Mesenchymal stem cell (in vitro differentiated cells and primary cell): ENCODE data around the gene ZNF710.

Source experiments
- DNase-seq: peaks from one replicate; pipeline ENCODE4 v3.0.0-alpha.2; 2013
- H2AFZ ChIP-seq: one replicate; pipeline ENCODE4 v1.6.1; 2013; ENCODE audit warnings: low read depth, mild to moderate bottlenecking, control low read depth, inconsistent platforms, low read length, moderate library complexity
- H2AK5ac ChIP-seq: 2 replicates; pipeline ENCODE4 v1.6.1; 2013; ENCODE audit warnings: low read length, moderate library complexity, mild to moderate bottlenecking, inconsistent platforms; ENCODE audit not compliant: severe bottlenecking
- H2BK120ac ChIP-seq: one replicate; pipeline ENCODE4 v1.6.1; 2013; ENCODE audit warnings: low read depth, mild to moderate bottlenecking, inconsistent platforms, low read length, moderate library complexity
- H2BK12ac ChIP-seq, 2 experiments: one replicate each; pipeline ENCODE4 v1.6.1; 2013; ENCODE audit warnings: inconsistent platforms in 2 of 2, low read length in 2 of 2, mild to moderate bottlenecking in 2 of 2, moderate library complexity in 2 of 2, control low read depth in 1 of 2
- H2BK15ac ChIP-seq: one replicate; pipeline ENCODE4 v1.6.1; 2013; ENCODE audit warnings: mild to moderate bottlenecking, low read depth, inconsistent platforms; ENCODE audit not compliant: poor library complexity, severe bottlenecking
- H2BK5ac ChIP-seq: 2 replicates; pipeline ENCODE4 v1.6.1; 2013; ENCODE audit warnings: low read depth, mild to moderate bottlenecking, low read length, control low read depth, inconsistent platforms; ENCODE audit not compliant: poor library complexity, severe bottlenecking
- H3K14ac ChIP-seq, 2 experiments: one replicate each; pipeline ENCODE4 v1.6.1; 2013; ENCODE audit warnings: inconsistent platforms in 2 of 2, low read length in 2 of 2, control low read depth in 1 of 2, mild to moderate bottlenecking in 1 of 2, moderate library complexity in 1 of 2
- H3K18ac ChIP-seq, 2 experiments: one replicate each; pipeline ENCODE4 v1.6.1; 2013; ENCODE audit warnings: inconsistent platforms in 2 of 2, low read length in 2 of 2, control low read depth in 1 of 2, low read depth in 1 of 2, mild to moderate bottlenecking in 1 of 2
- H3K23ac ChIP-seq, 2 experiments: one replicate each; pipeline ENCODE4 v1.6.1; 2013; ENCODE audit warnings: inconsistent platforms in 2 of 2, low read length in 2 of 2, mild to moderate bottlenecking in 2 of 2, moderate library complexity in 2 of 2, control low read depth in 1 of 2
- H3K27ac ChIP-seq: 2 replicates; pipeline ENCODE4 v1.5.1; 2013; ENCODE audit warnings: mild to moderate bottlenecking, moderate library complexity, low read length, control low read depth, inconsistent platforms; ENCODE audit not compliant: poor library complexity, severe bottlenecking
- H3K27me3 ChIP-seq, 2 experiments: 2 replicates each; pipeline versions ENCODE4 v1.6.1 to v1.7.0; 2013; ENCODE audit warnings: low read length in 2 of 2, mild to moderate bottlenecking in 2 of 2, moderate library complexity in 2 of 2, control low read depth in 1 of 2, inconsistent platforms in 1 of 2; ENCODE audit not compliant: control insufficient read depth in 1 of 2, insufficient read depth in 1 of 2
- H3K36me3 ChIP-seq, 2 experiments: 2 replicates each; pipeline versions ENCODE4 v1.6.1 to v1.7.0; 2013; ENCODE audit warnings: low read length in 2 of 2, control low read depth in 1 of 2, inconsistent platforms in 1 of 2, low read depth in 1 of 2, mild to moderate bottlenecking in 1 of 2; ENCODE audit not compliant: insufficient read depth in 2 of 2, control insufficient read depth in 1 of 2
- H3K4ac ChIP-seq, 2 experiments: one replicate each; pipeline ENCODE4 v1.6.1; 2013; ENCODE audit warnings: inconsistent platforms in 2 of 2, low read length in 2 of 2, mild to moderate bottlenecking in 2 of 2, moderate library complexity in 2 of 2, control low read depth in 1 of 2, low read depth in 1 of 2
- H3K4me1 ChIP-seq: 2 replicates; pipeline ENCODE4 v1.6.1; 2013; ENCODE audit warnings: low read depth, low read length, control low read depth; ENCODE audit not compliant: control insufficient read depth, insufficient read depth
- H3K4me2 ChIP-seq: 2 replicates; pipeline ENCODE4 v1.6.1; 2013; ENCODE audit warnings: low read length, mild to moderate bottlenecking, inconsistent platforms; ENCODE audit not compliant: poor library complexity, severe bottlenecking
- H3K4me3 ChIP-seq, 2 experiments: 2 replicates each; pipeline versions ENCODE4 v1.5.1 to v1.7.0; 2013; ENCODE audit warnings: low read length in 2 of 2, mild to moderate bottlenecking in 2 of 2, control low read depth in 1 of 2, low read depth in 1 of 2; ENCODE audit not compliant: insufficient read depth in 1 of 2
- H3K79me1 ChIP-seq: replicated peaks from 2 replicates; pipeline ENCODE4 v1.6.1; 2013; ENCODE audit warnings: mild to moderate bottlenecking, control low read depth, low read length, inconsistent platforms; ENCODE audit not compliant: poor library complexity, severe bottlenecking
- H3K9ac ChIP-seq: 2 replicates; pipeline ENCODE4 v1.7.0; 2013; ENCODE audit warnings: mild to moderate bottlenecking, low read length, moderate library complexity
- H3K9me3 ChIP-seq: 2 replicates; pipeline ENCODE4 v1.7.0; 2013; ENCODE audit warnings: mild to moderate bottlenecking, low read length; ENCODE audit not compliant: control insufficient read depth
- H4K8ac ChIP-seq: one replicate; pipeline ENCODE4 v1.6.1; 2013; ENCODE audit warnings: inconsistent platforms, mild to moderate bottlenecking, low read length, moderate library complexity
- H4K91ac ChIP-seq: one replicate; pipeline ENCODE4 v1.6.1; 2013; ENCODE audit warnings: mild to moderate bottlenecking, low read length, inconsistent platforms
- WGBS: methylation state at CpG from one replicate; pipeline ENCODE4 v1.1.7; 2013; ENCODE audit warnings: mixed read lengths; 5-methylcytosine and 5-hydroxymethylcytosine counted together

Gene ZNF710

DNA sequence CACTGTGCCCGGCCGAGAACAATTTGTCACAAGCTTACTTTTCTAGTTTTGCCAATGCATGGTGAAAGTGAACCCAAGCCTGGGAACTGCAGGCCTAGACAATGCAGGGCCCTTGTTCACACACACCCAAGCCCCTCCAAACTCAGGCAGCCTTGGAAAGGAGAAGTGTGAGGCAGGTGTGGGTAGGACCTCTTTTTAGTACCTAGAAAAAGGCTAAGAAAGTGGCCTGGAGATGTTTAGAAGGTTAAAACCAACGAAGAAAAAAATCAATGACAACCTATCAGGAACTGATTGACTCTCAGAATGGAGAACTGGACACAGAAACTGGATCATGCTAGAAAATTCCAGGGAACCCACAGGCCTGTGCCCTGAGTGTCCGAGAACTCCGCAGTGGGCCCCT is 82.3 kb downstream of the ZNF710 start:
- no peak overlapping the region for H3K14ac ChIP-seq
- H3K23ac ChIP-seq: no peak overlapping the region
- 96% methylated on average over 5 of the region's 5 CpGs for WGBS
- no peaks in the 10 kb centered on the region for H3K27me3 ChIP-seq
- H3K9me3 ChIP-seq: no peaks in the 10 kb centered on the region
- H2AFZ ChIP-seq: no peak overlapping the region
- H2AK5ac ChIP-seq: no peak overlapping the region
- H3K9ac ChIP-seq: no peak overlapping the region
- H3K18ac ChIP-seq: no peak overlapping the region
- no peak overlapping the region for H2BK5ac ChIP-seq
- no peak overlapping the region for H3K4me3 ChIP-seq
- H2BK15ac ChIP-seq: no peak overlapping the region
- no peak overlapping the region for H3K4me2 ChIP-seq
- peaks cover 11% of the 10 kb centered on the region for H3K4me1 ChIP-seq
- no peak overlapping the region for H2BK120ac ChIP-seq
- H3K36me3 ChIP-seq: peaks cover 63 to 82% of the 10 kb centered on the region in 2 experiments
- no peak overlapping the region for H3K4ac ChIP-seq
- DNase-seq: no peak
- no peak overlapping the region for H4K8ac ChIP-seq
- H3K27ac ChIP-seq: no peak overlapping the region
- H3K79me1 ChIP-seq: peaks cover 30% of the 10 kb centered on the region
- no peak overlapping the region for H2BK12ac ChIP-seq
- H4K91ac ChIP-seq: no peak overlapping the region

DNA sequence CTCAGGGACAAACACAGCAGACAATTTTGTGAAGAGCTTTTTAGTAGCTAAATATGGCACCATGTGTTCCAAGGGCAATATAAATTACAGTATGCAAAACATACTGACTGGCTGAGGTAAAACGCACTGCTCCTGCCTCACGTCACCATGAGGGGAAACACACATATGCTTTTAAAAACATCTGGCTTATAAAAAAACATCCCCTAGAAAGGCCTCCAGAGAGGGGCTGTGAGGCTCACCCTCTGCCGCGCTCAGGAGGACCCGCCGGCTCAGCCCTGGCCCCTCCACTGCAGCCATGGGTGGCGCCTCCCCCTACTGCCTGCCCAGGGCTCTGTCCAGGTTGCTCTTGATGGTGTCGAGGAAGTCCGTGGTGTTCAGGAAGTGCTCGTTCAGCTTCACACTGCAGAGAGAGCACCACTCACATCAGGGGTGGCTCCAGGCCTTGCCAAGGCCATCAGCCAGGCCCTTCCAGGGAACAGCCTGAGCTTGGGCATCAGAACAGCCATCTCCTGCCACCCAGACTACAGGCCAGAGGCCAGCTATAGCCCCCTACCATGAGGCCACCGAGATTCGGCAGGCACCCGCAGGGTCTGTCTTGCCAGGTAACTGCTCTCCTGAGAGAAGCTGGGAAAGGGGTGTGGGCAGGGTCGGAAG is 83.0 kb downstream of the ZNF710 start:
- no peak overlapping the region for H4K91ac ChIP-seq
- H3K14ac ChIP-seq: no peak overlapping the region
- H3K9ac ChIP-seq: no peak overlapping the region
- WGBS: 94% methylated on average over 14 of the region's 14 CpGs
- no peak overlapping the region for H2BK120ac ChIP-seq
- no peak overlapping the region for H2BK15ac ChIP-seq
- no peak overlapping the region for H2AFZ ChIP-seq
- no peak overlapping the region for H3K4me3 ChIP-seq
- no peak overlapping the region for H3K27ac ChIP-seq
- H3K36me3 ChIP-seq: peaks cover 59 to 80% of the 10 kb centered on the region in 2 experiments
- no peaks in the 10 kb centered on the region for H3K9me3 ChIP-seq
- H3K79me1 ChIP-seq: peaks cover 31% of the 10 kb centered on the region
- H2BK12ac ChIP-seq: no peak overlapping the region
- no peak overlapping the region for H4K8ac ChIP-seq
- no peak overlapping the region for H2AK5ac ChIP-seq
- H3K23ac ChIP-seq: no peak overlapping the region
- no peak for DNase-seq
- H3K4ac ChIP-seq: no peak overlapping the region
- H3K4me1 ChIP-seq: peaks cover 8% of the 10 kb centered on the region
- no peak overlapping the region for H3K18ac ChIP-seq
- H3K4me2 ChIP-seq: no peak overlapping the region
- H3K27me3 ChIP-seq: no peaks in the 10 kb centered on the region
- H2BK5ac ChIP-seq: no peak overlapping the region

DNA sequence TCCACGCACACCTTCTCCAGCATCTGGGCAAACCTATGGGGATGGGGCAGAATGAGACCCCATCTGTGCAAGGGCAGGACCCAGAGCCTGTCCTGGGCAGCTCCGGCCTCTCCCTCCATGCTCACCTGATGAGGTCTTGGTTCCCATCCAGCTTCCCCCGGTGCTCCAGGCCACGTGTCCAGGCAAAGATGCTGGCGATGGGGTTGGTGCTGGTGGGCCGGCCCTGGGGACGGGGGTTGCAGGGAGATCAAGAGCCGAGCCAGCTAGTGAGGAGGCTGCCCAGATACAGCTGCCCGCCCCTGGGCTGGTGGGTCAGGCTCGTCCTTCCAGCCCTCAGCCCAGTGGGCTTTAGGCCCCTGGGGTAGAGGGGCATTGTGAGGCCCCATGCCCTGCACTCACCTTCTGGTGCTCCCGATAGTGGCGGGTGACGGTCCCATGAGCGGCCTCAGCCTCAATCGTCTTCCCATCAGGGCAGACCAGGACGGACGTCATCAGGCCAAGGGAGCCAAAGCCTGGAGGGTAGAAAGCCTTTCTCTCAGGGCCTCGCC is 83.8 kb downstream of the ZNF710 start:
- Histone ChIP-seq H2AFZ (no peak overlapping the region), H3K18ac (no peak overlapping the region)
- WGBS: 97% methylated on average over 18 of the region's 18 CpGs

DNA sequence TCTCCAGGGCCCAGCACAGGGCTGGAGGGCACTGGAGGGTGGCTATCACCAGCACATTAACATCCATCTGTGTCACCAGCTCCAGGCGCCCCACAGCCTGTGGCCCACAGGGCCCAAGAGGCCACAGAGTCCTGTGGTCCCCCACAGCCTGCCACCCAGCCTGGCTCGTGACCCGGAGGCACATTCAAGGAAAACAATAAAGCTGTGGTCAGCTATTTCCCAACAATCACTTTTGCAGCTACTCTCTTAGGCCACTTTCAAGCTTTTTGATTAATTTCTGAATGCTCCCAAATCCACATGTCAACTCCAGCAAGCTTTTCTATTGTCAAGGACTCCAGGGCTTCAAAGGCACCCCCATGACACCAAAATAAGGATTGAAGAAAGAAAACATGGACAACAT is 84.4 kb downstream of the ZNF710 start:
- Histone ChIP-seq H3K9me3 (no peaks in the 10 kb centered on the region), H3K14ac (no peak overlapping the region), H3K4ac (no peak overlapping the region), H3K9ac (no peak overlapping the region), H2BK15ac (no peak overlapping the region), H3K4me2 (no peak overlapping the region), H3K79me1 (peaks cover 38% of the 10 kb centered on the region), H4K91ac (no peak overlapping the region), H3K4me3 (no peak overlapping the region), H3K27ac (no peak overlapping the region), H2BK12ac (no peak overlapping the region), H3K27me3 (no peaks in the 10 kb centered on the region), H3K18ac (no peak overlapping the region), H2BK5ac (no peak overlapping the region), H3K4me1 (peaks cover 9% of the 10 kb centered on the region), H2AFZ (no peak overlapping the region), H4K8ac (no peak overlapping the region), H2BK120ac (no peak overlapping the region), H3K36me3 (peaks cover 49 to 80% of the 10 kb centered on the region in 2 experiments), H3K23ac (no peak overlapping the region), H2AK5ac (no peak overlapping the region)
- DNase-seq: no peak
- WGBS: 96% methylated on average over 3 of the region's 3 CpGs

More for the DNA sequence above, 83.8 kb downstream of the ZNF710 start:
- Histone ChIP-seq H3K27me3 (no peaks in the 10 kb centered on the region), H4K8ac (no peak overlapping the region), H3K23ac (no peak overlapping the region), H2BK12ac (no peak overlapping the region), H3K14ac (no peak overlapping the region), H3K4ac (no peak overlapping the region), H3K9ac (no peak overlapping the region), H3K36me3 (peaks cover 53 to 80% of the 10 kb centered on the region in 2 experiments), H3K79me1 (peaks cover 37% of the 10 kb centered on the region), H3K27ac (no peak overlapping the region), H2BK120ac (no peak overlapping the region), H3K4me1 (peaks cover 9% of the 10 kb centered on the region), H2AK5ac (no peak overlapping the region), H3K4me3 (no peak overlapping the region), H2BK15ac (no peak overlapping the region), H2BK5ac (no peak overlapping the region), H4K91ac (no peak overlapping the region), H3K4me2 (no peak overlapping the region), H3K9me3 (no peaks in the 10 kb centered on the region)
- DNase-seq: no peak
